Activated gamma-delta T cell treated with anti-CD3 and anti-CD28 coated beads, Interleukin-2, amount 50 U/mL, for 16 hours (primary cell): ENCODE measurements around the gene MBTPS1.

Experiments
- DNase-seq: peaks from one replicate; pipeline ENCODE4 v3.0.0-alpha.2; 2020; ENCODE audit warnings: low read depth

MBTPS1 gene

GRCh38 chr16:84004442-84004841 lies 112.3 kb downstream of the MBTPS1 start:
- no peak for DNase-seq
